ENCODE results near the gene IFT80.

- TF ChIP-seq CTCF (IDR thresholded peaks at IDR 0.05): no peak
- no peak for TF ChIP-seq POLR2A (IDR thresholded peaks at IDR 0.05)
Measured at GRCh38 chr3:160445854-160446253, 46.8 kb upstream of the IFT80 start.
